ENCODE results near the gene SLC25A17.
"Not testable (repeated sequence)": the region's sequence is repeated elsewhere in the genome, so short reads cannot be mapped to it uniquely, and the experiment has no call there.

Gene SLC25A17

GRCh38 chr22:40818192-40818746 is 877 bp downstream of the SLC25A17 start:
- no peak for DNase-seq

- no peak for DNase-seq
These were observed 1.4 kb downstream of the SLC25A17 start for GRCh38 chr22:40817737-40818136.

- no peak for DNase-seq
These were observed 5.2 kb downstream of the SLC25A17 start for GRCh38 chr22:40813912-40814315.

- DNase-seq: no peak
These were observed 10.9 kb downstream of the SLC25A17 start for GRCh38 chr22:40808018-40808841.

- no peak for DNase-seq
These were observed 12.4 kb downstream of the SLC25A17 start for GRCh38 chr22:40806711-40807110.

GRCh38 chr22:40805699-40806203 is 13.4 kb downstream of the SLC25A17 start:
- DNase-seq: no peak

- DNase-seq: no peak
These were observed 13.9 kb downstream of the SLC25A17 start for GRCh38 chr22:40805239-40805638.

- DNase-seq: no peak
These were observed 15.8 kb downstream of the SLC25A17 start for GRCh38 chr22:40803321-40803720.

- no peak for DNase-seq
These were observed 20.1 kb downstream of the SLC25A17 start for GRCh38 chr22:40799008-40799407.

- DNase-seq: no peak
These were observed 21.7 kb downstream of the SLC25A17 start for GRCh38 chr22:40797427-40797826.

GRCh38 chr22:40792451-40792850 is 26.7 kb downstream of the SLC25A17 start:
- no peak for DNase-seq

- DNase-seq: no peak
These were observed 27.9 kb downstream of the SLC25A17 start for GRCh38 chr22:40791241-40791640.

- DNase-seq: no peak
These were observed 30.0 kb downstream of the SLC25A17 start for GRCh38 chr22:40789131-40789530.

GRCh38 chr22:40782521-40782920 is 36.6 kb downstream of the SLC25A17 start:
- DNase-seq: no peak

GRCh38 chr22:40781749-40782148 is 37.4 kb downstream of the SLC25A17 start:
- DNase-seq: not testable (repeated sequence)

- DNase-seq: no peak
These were observed 49.4 kb downstream of the SLC25A17 start for GRCh38 chr22:40769761-40770160.

- no peak for DNase-seq
These were observed 50.9 kb downstream of the SLC25A17 start for GRCh38 chr22:40768206-40768605.

- no peak for DNase-seq
These were observed 52.2 kb downstream of the SLC25A17 start for GRCh38 chr22:40766956-40767355.

- no peak for DNase-seq
These were observed 54.2 kb downstream of the SLC25A17 start for GRCh38 chr22:40764763-40765441.

- no peak for DNase-seq
These were observed 59.8 kb downstream of the SLC25A17 start for GRCh38 chr22:40759294-40759840.

- DNase-seq: not testable (repeated sequence)
These were observed 60.3 kb downstream of the SLC25A17 start for GRCh38 chr22:40758851-40759250.

GRCh38 chr22:40758390-40758789 is 60.8 kb downstream of the SLC25A17 start:
- no peak for DNase-seq

- no peak for DNase-seq
These were observed 62.1 kb downstream of the SLC25A17 start for GRCh38 chr22:40757071-40757470.

Measured in activated naive CD4-positive, alpha-beta T cell treated with Interleukin-2 at 50 U/mL for 16 hours (primary cell).